DLD1 (cell line): ENCODE measurements around the gene PHTF2.
"Not testable (repeated sequence)": the region's sequence is repeated elsewhere in the genome, so short reads cannot be mapped to it uniquely, and the experiment has no call there.

Experiments
- in situ Hi-C: cut with HindIII; loops from 2 replicates; pipeline ENCODE4 v1.10.0; 2017; ENCODE audit warnings: low sequenced_read_pairs

Gene PHTF2

GRCh38 chr7:77983973-77984372 lies 185.4 kb downstream of the PHTF2 start:
- in situ Hi-C loops, result no loop called here

GRCh38 chr7:77985232-77985973 lies 186.8 kb downstream of the PHTF2 start:
- in situ Hi-C loops, result no loop called here

DNA sequence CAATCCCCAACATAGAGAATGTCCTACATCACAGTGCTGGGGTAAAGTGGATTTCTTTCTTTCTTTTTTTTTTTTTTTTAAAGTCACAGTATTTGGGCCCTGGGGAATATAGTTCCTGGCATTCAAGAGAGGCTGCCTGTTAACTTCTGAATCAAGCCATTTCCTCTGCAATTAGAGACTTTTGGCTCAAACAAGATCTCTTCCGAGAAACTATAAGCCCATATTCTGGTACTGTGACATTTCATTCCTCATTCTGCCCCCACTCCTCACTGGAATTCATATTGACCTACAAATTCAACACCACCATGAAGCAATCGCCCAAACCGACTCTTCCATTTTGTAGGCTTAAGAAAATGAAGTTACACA lies 187.4 kb downstream of the PHTF2 start:
- in situ Hi-C loops, result no loop called here

DNA sequence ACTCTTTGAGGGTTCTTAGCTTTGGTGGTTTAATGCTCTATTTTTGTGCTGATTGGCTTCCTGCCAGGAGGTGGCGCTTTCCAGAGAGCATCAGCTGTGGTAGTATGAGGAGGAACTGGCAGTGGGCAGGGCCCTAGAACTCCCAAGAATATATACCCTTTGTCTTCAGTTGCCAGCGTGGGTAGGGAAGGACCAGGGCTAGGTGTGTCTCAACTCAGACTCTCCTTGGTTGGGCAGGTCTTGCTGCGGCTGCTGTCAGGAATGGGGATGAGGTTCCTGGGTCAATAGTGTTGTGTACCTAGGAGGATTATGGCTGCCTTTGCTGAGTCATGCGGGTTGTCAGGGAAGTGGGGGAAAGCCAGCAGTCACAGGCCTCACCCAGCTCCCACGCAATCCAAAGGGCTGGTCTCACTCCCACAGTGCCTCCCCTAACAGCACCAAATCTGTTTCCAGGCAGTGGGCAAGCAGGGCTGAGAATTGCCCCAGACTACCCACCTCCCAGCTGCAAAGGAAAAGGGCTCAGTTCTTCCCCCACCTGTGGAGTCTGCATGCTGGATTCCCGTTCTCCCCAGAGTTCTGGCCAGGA lies 191.5 kb downstream of the PHTF2 start:
- in situ Hi-C loops, result no loop called here

DNA sequence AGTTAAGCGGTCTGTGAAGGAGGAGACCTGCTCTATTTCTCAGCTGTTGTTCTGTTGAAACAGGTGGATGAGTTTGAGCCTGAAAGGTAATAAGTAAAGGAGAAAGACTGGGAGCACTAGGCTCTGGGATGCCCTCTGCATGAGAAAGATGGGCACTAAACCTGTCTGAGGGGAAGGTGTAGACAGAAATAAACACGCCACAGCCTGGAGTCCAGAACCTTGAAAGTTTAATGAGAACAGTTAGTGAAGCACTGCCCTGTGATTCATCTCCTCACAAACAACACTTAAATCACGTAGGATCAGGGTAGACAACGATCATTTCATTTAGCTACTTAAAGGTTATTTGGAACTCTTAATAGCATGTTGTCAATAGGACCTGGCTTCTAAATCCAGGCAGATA lies 193.1 kb downstream of the PHTF2 start:
- in situ Hi-C loops, result no loop called here

- in situ Hi-C loops, result no loop called here
These were observed 195.3 kb downstream of the PHTF2 start for GRCh38 chr7:77993838-77994237.

DNA sequence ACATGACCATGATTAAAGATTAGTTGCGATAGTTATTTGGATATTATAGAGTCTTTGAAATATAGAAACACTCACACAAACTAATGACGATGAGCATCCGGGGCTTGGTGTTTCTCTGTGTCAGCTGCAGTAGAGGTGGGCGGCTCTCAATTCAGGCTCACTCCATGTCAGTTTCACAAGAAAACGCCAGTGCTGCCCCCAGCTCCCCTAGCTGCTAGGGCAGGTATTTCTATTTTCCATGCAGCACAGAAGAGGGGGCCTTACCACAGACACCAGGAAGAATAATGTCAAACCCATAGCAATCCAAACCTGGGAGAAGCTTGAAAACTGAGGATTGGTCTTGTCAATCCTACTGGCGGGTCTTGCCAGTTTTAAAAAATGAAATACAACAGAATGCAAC lies 197.1 kb downstream of the PHTF2 start:
- in situ Hi-C loops, result no loop called here

GRCh38 chr7:77999168-77999567 lies 200.6 kb downstream of the PHTF2 start:
- in situ Hi-C loops, result not testable (repeated sequence)

DNA sequence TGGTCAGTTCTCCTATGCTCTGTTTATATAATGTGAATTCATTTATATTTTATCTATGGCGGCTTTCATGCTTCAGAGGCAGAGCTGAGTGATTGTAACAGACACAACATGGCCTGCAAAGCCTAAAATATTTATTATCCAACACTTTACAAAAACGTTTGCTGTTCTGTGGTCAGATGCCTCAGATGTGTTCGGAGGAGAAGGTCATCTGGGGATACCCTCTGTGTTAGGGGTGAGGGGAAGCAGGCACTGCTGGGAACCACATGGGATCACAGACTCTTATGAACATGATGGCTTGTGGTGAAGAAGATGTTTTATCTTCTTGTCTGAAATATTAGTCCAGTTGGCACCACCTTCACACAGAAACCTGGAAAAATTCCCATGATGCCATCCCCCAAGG lies 203.4 kb downstream of the PHTF2 start:
- in situ Hi-C loops, result no loop called here

GRCh38 chr7:78002715-78003114 lies 204.1 kb downstream of the PHTF2 start:
- in situ Hi-C loops, result no loop called here

GRCh38 chr7:78006063-78006755 lies 207.6 kb downstream of the PHTF2 start:
- in situ Hi-C loops, result no loop called here
